Fibroblast of lung (primary cell): ENCODE data around the gene COX8A. TPM values are rescaled to one million over a fixed set of nuclear protein-coding genes. Genes with fewer than 3 reads are reported as not detected.
A peak's percentile ranks its signal among the peaks of the same experiment; 100 is the strongest.

Source experiments
- DNase-seq, 2 donors: peaks; one replicate each; pipeline versions ENCODE4 v3.0.0 to v3.0.0-alpha.2; 2010; ENCODE audit warnings: low read depth in 2 of 2
- H2AFZ ChIP-seq: 2 replicates; pipeline ENCODE4 v1.5.1; 2012; ENCODE audit warnings: low read length, control low read depth, inconsistent platforms
- H3K27ac ChIP-seq: 2 replicates; pipeline ENCODE4 v1.5.1; 2011; ENCODE audit warnings: low read length, control low read depth; ENCODE audit not compliant: insufficient read depth
- H3K27me3 ChIP-seq: 2 replicates; pipeline ENCODE4 v1.5.1; 2011; ENCODE audit warnings: mild to moderate bottlenecking, low read length; ENCODE audit not compliant: control insufficient read depth, insufficient read depth
- H3K36me3 ChIP-seq: 2 replicates; pipeline ENCODE4 v1.5.1; 2011; ENCODE audit warnings: low read length; ENCODE audit not compliant: control insufficient read depth, insufficient read depth
- H3K4me1 ChIP-seq: 2 replicates; pipeline ENCODE4 v1.5.1; 2011; ENCODE audit warnings: low read length; ENCODE audit not compliant: control insufficient read depth, insufficient read depth; ENCODE audit errors: extremely low read depth
- H3K4me2 ChIP-seq: 2 replicates; pipeline ENCODE4 v1.5.1; 2011; ENCODE audit warnings: low read length, control low read depth; ENCODE audit not compliant: insufficient read depth; ENCODE audit errors: extremely low read depth
- H3K4me3 ChIP-seq, 4 experiments: fragments of 200-600 bp in 1 of 4; sonication (generic) in 1 of 4; replicated peaks in 1 of 4; 2 replicates each; pipeline ENCODE4 v1.5.1; 2011 to 2016; ENCODE audit warnings: low read length in 4 of 4, low read depth in 3 of 4, mild to moderate bottlenecking in 3 of 4, control low read depth in 2 of 4, inconsistent platforms in 1 of 4, mixed read lengths in 1 of 4; ENCODE audit not compliant: insufficient read depth in 1 of 4; ENCODE audit errors: control extremely low read depth in 1 of 4
- H3K79me2 ChIP-seq: 2 replicates; pipeline ENCODE4 v1.5.1; 2012; ENCODE audit warnings: mild to moderate bottlenecking, low read length, inconsistent platforms; ENCODE audit not compliant: control insufficient read depth, insufficient read depth
- H3K9ac ChIP-seq: 2 replicates; pipeline ENCODE4 v1.5.1; 2011; ENCODE audit warnings: mild to moderate bottlenecking, low read length, control low read depth; ENCODE audit not compliant: insufficient read depth
- H3K9me3 ChIP-seq: 2 replicates; pipeline ENCODE4 v1.5.1; 2012; ENCODE audit warnings: low read depth, low read length; ENCODE audit not compliant: control insufficient read depth, insufficient read depth
- H4K20me1 ChIP-seq: 2 replicates; pipeline ENCODE4 v1.5.1; 2011; ENCODE audit warnings: low read length; ENCODE audit not compliant: control insufficient read depth, insufficient read depth; ENCODE audit errors: extremely low read depth
- CTCF ChIP-seq, 2 donors: IDR thresholded peaks in 1 of 2; conservative IDR thresholded peaks in 1 of 2; 1 replicate in 1 of 2; 2 replicates in 1 of 2; pipeline ENCODE4 v1.5.1; 2011 to 2012; ENCODE audit warnings: low read length in 2 of 2, control low read depth in 1 of 2, inconsistent platforms in 1 of 2, low read depth in 1 of 2, mild to moderate bottlenecking in 1 of 2
- EZH2 ChIP-seq: IDR thresholded peaks from 2 replicates; pipeline ENCODE4 v1.5.1; 2012; ENCODE audit warnings: low read length, control low read depth, mild to moderate bottlenecking; ENCODE audit errors: missing control alignments
- polyA plus RNA-seq, 2 donors: library from polyadenylated mRNA; depleted of rRNA in 1 of 2; stranded (reverse) in 1 of 2; unstranded in 1 of 2; fragments of >200 nt; gene quantifications; 2 replicates each; pipeline ENCODE4 v1.2.1, GENCODE V29; 2011 to 2012; ENCODE audit warnings: missing spikeins in 1 of 2
- total RNA-seq: library from RNA; depleted of rRNA; stranded (reverse); fragments of >200 nt; gene quantifications from 2 replicates; pipeline ENCODE4 v1.2.1, GENCODE V29; 2014

Gene COX8A
- total and polyA plus RNA-seq, 2 donors (not counting 1 experiment from before 2014, with no cell fraction given) = 200 to 409 TPM

GRCh38 chr11:63945477-63946163 is 28.8 kb upstream of the COX8A start:
- H3K27me3 ChIP-seq = no peaks in the 10 kb centered on the region
- H3K4me1 ChIP-seq = peaks cover 12% of the 10 kb centered on the region
- peak overlapping the region; percentile 15 for H3K27ac ChIP-seq
- peak overlapping the region; percentile 75 for H2AFZ ChIP-seq
- H3K4me3 ChIP-seq = peak overlapping the region in 1 of 4 experiments; percentile 30
- TF ChIP-seq EZH2 (no peak), CTCF (conservative IDR thresholded peaks at IDR 0.05 in 1 of 2, IDR thresholded peaks at IDR 0.05 in 1 of 2; ENCODE audit: low read depth in 1 of 2, low read length in 2 of 2) (peak; percentile 55 to 66)
- no peaks in the 10 kb centered on the region for H3K36me3 ChIP-seq
- no peak overlapping the region for H3K9ac ChIP-seq
- no peaks in the 10 kb centered on the region for H3K9me3 ChIP-seq
- peak overlapping the region; percentile 53 for H3K4me2 ChIP-seq
- peak; percentile 58 to 81 for DNase-seq
- H3K79me2 ChIP-seq = peaks cover 6% of the 10 kb centered on the region
- H4K20me1 ChIP-seq = no peaks in the 10 kb centered on the region

GRCh38 chr11:63951779-63952536 is 22.5 kb upstream of the COX8A start:
- Histone ChIP-seq H3K79me2 (no peaks in the 10 kb centered on the region), H3K9me3 (no peaks in the 10 kb centered on the region), H3K36me3 (peaks cover 6% of the 10 kb centered on the region), H3K9ac (no peak overlapping the region), H3K4me1 (no peaks in the 10 kb centered on the region), H3K27me3 (no peaks in the 10 kb centered on the region), H3K4me3 (no peak overlapping the region), H3K4me2 (no peak overlapping the region), H4K20me1 (no peaks in the 10 kb centered on the region), H2AFZ (no peak overlapping the region), H3K27ac (no peak overlapping the region)
- TF ChIP-seq CTCF (conservative IDR thresholded peaks at IDR 0.05 in 1 of 2, IDR thresholded peaks at IDR 0.05 in 1 of 2; ENCODE audit: low read depth in 1 of 2, low read length in 2 of 2) = no peak
- no peak for DNase-seq

GRCh38 chr11:63952570-63952969 is 21.9 kb upstream of the COX8A start:
- Histone ChIP-seq H3K4me2 (no peak overlapping the region), H3K36me3 (peaks cover 6% of the 10 kb centered on the region), H2AFZ (no peak overlapping the region), H3K4me3 (no peak overlapping the region), H4K20me1 (no peaks in the 10 kb centered on the region), H3K27me3 (no peaks in the 10 kb centered on the region), H3K9me3 (no peaks in the 10 kb centered on the region), H3K79me2 (no peaks in the 10 kb centered on the region), H3K27ac (no peak overlapping the region), H3K9ac (no peak overlapping the region), H3K4me1 (no peaks in the 10 kb centered on the region)
- DNase-seq = no peak
- TF ChIP-seq EZH2 (no peak), CTCF (conservative IDR thresholded peaks at IDR 0.05 in 1 of 2, IDR thresholded peaks at IDR 0.05 in 1 of 2; ENCODE audit: low read depth in 1 of 2, low read length in 2 of 2) (no peak)
